ENCODE results near the gene AK8. TPM values are rescaled to one million over a fixed set of nuclear protein-coding genes. Genes with fewer than 3 reads are reported as not detected.
"Not testable (repeated sequence)": the region's sequence is repeated elsewhere in the genome, so short reads cannot be mapped to it uniquely, and the experiment has no call there.

AK8 gene
- total and polyA plus RNA-seq, 2 experiments from 2014 or later, result 0.14 to 0.78 TPM

GRCh38 chr9:132711846-132712245 is 166.2 kb downstream of the AK8 start:
- H3K9me2 ChIP-seq (ENCODE audit: insufficient read depth), result no peaks in the 10 kb centered on the region
- no peak for DNase-seq (ENCODE audit: low spot score)
- no peak overlapping the region for H3K27ac Mint-ChIP-seq
- H3K36me3 ChIP-seq (ENCODE audit: insufficient read depth), result no peaks in the 10 kb centered on the region
- H3K4me3 Mint-ChIP-seq, result no peak overlapping the region
- no peak overlapping the region for H3K4me3 ChIP-seq
- H4K20me1 ChIP-seq (replicated peaks; ENCODE audit: insufficient read depth), result no peaks in the 10 kb centered on the region
- H3K4me1 Mint-ChIP-seq, result no peaks in the 10 kb centered on the region
- no peaks in the 10 kb centered on the region for H3K36me3 Mint-ChIP-seq (ENCODE audit: low read depth)
- H3K27me3 ChIP-seq (ENCODE audit: insufficient read depth), result no peaks in the 10 kb centered on the region
- TF ChIP-seq JUNB (IDR thresholded peaks at IDR 0.05; ENCODE audit: unreplicated experiment) (no peak), EZH2phosphoT487 (IDR thresholded peaks at IDR 0.05; ENCODE audit: unreplicated experiment) (no peak), STAT1 (IDR thresholded peaks at IDR 0.05; ENCODE audit: unreplicated experiment) (no peak), ZNF114 (CRISPR knock-in tag; IDR thresholded peaks at IDR 0.05) (no peak), CREB1 (CRISPR knock-in tag; IDR thresholded peaks at IDR 0.05; ENCODE audit: low read depth) (no peak), POLR2AphosphoS5 (IDR thresholded peaks at IDR 0.05; ENCODE audit: low read depth) (no peak), REST (IDR thresholded peaks at IDR 0.05; ENCODE audit: unreplicated experiment) (no peak), EZH2 (IDR thresholded peaks at IDR 0.05; ENCODE audit: low read depth, unreplicated experiment) (no peak)
- TF ChIP-seq, protein P1, sequence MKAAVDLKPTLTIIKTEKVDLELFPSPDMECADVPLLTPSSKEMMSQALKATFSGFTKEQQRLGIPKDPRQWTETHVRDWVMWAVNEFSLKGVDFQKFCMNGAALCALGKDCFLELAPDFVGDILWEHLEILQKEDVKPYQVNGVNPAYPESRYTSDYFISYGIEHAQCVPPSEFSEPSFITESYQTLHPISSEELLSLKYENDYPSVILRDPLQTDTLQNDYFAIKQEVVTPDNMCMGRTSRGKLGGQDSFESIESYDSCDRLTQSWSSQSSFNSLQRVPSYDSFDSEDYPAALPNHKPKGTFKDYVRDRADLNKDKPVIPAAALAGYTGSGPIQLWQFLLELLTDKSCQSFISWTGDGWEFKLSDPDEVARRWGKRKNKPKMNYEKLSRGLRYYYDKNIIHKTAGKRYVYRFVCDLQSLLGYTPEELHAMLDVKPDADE (IDR thresholded peaks at IDR 0.05), result no peak
- ATAC-seq, result no peak
- no peak overlapping the region for H3K27ac ChIP-seq (ENCODE audit: low read depth)
- no peak overlapping the region for H2AFZ ChIP-seq
- no peaks in the 10 kb centered on the region; the same call in 2 of the 3 replicates for H3K9me3 Mint-ChIP-seq
- no peaks in the 10 kb centered on the region for H3K4me1 ChIP-seq (ENCODE audit: insufficient read depth)
- H3K4me2 ChIP-seq, result no peak overlapping the region
- no peaks in the 10 kb centered on the region for H3K27me3 Mint-ChIP-seq (ENCODE audit: insufficient read depth, low read depth, poor library complexity)
- H3F3A ChIP-seq (replicated peaks; ENCODE audit: low read depth), result no peaks in the 10 kb centered on the region
- H3K79me2 ChIP-seq (replicated peaks; ENCODE audit: insufficient read depth), result no peaks in the 10 kb centered on the region

GRCh38 chr9:132711152-132711551 is 166.9 kb downstream of the AK8 start:
- H3K36me3 Mint-ChIP-seq (ENCODE audit: low read depth); H3K4me2 ChIP-seq; DNase-seq (ENCODE audit: low spot score); H3K27ac Mint-ChIP-seq; H3K79me2 ChIP-seq (replicated peaks; ENCODE audit: insufficient read depth); H3K27me3 ChIP-seq (ENCODE audit: insufficient read depth); H3K27ac ChIP-seq (ENCODE audit: low read depth); H3K4me1 ChIP-seq (ENCODE audit: insufficient read depth); H3K4me3 ChIP-seq; H3K4me1 Mint-ChIP-seq; H3K36me3 ChIP-seq (ENCODE audit: insufficient read depth); H3F3A ChIP-seq (replicated peaks; ENCODE audit: low read depth); H3K4me3 Mint-ChIP-seq; H2AFZ ChIP-seq; H3K9me2 ChIP-seq (ENCODE audit: insufficient read depth); H3K27me3 Mint-ChIP-seq (ENCODE audit: insufficient read depth, low read depth, poor library complexity); ATAC-seq; H3K9me3 Mint-ChIP-seq; H4K20me1 ChIP-seq (replicated peaks; ENCODE audit: insufficient read depth): not testable (repeated sequence)

Data from GM23338 (cell line).